Naive thymus-derived CD8-positive, alpha-beta T cell (primary cell): ENCODE measurements around the gene ASTN2. TPM values are rescaled to one million over a fixed set of nuclear protein-coding genes. Genes with fewer than 3 reads are reported as not detected.

Source experiments
- ATAC-seq, 2 donors: fragments of 150-1000 bp; cut with Tn5 transposase in 1 of 2; sonication (Bioruptor Pico), chemical (Tn5 transposase) in 1 of 2; 1 replicate in 1 of 2; 2 replicates in 1 of 2; pipeline ENCODE4 v1.10.0; 2021; ENCODE audit warnings: mild to moderate bottlenecking in 2 of 2, moderate library complexity in 2 of 2
- POLR2A ChIA-PET: fragments of 350-600 bp; sonication (Branson Sonifier 250); formaldehyde crosslinking; loops from one replicate; lab custom pipeline; 2021; ENCODE audit warnings: antibody characterized with exemption; lab: Charles Lee
- DNase-seq, 10 donors: peaks; one replicate each; pipeline versions ENCODE4 v3.0.0 to v3.0.0-alpha.2; 2020 to 2022
- H3K27ac Mint-ChIP-seq, 10 donors: one replicate each; pipeline ENCODE4 v1.8.0; 2020 to 2022; ENCODE audit warnings: mild to moderate bottlenecking in 10 of 10, mixed read lengths in 10 of 10, moderate library complexity in 4 of 10, inconsistent platforms in 1 of 10
- H3K27me3 Mint-ChIP-seq, 5 donors: one replicate each; pipeline ENCODE4 v1.8.0; 2021 to 2022; ENCODE audit warnings: mixed read lengths in 5 of 5
- H3K36me3 Mint-ChIP-seq, 3 donors: one replicate each; pipeline ENCODE4 v1.8.0; 2020 to 2022; ENCODE audit warnings: mixed read lengths in 3 of 3, mild to moderate bottlenecking in 2 of 3, inconsistent platforms in 1 of 3
- H3K4me1 Mint-ChIP-seq, 4 donors: one replicate each; pipeline ENCODE4 v1.8.0; 2021 to 2022; ENCODE audit warnings: mixed read lengths in 4 of 4
- H3K4me3 Mint-ChIP-seq, 10 donors: one replicate each; pipeline ENCODE4 v1.8.0; 2020 to 2022; ENCODE audit warnings: mild to moderate bottlenecking in 10 of 10, mixed read lengths in 10 of 10, moderate library complexity in 6 of 10, inconsistent platforms in 1 of 10
- H3K9me3 Mint-ChIP-seq, 9 donors: one replicate each; pipeline ENCODE4 v1.8.0; 2020 to 2022; ENCODE audit warnings: mixed read lengths in 9 of 9, mild to moderate bottlenecking in 3 of 9, inconsistent platforms in 1 of 9, moderate library complexity in 1 of 9
- polyA plus RNA-seq, 3 donors: library from polyadenylated mRNA; unstranded; fragments of 300-500 nt; fragmentation: Illumina TruSeq; gene quantifications; one replicate each; pipeline ENCODE4 v1.2.3, GENCODE V29; 2021
- total RNA-seq, 8 experiments: library from RNA in 2 of 8; stranded (reverse) in 2 of 8; gene quantifications; one replicate each; pipeline ENCODE4 v1.2.3 and lab custom pipeline; 2021 to 2026

Gene ASTN2
- total and polyA plus RNA-seq, 5 experiments from 2014 or later: 1.2 to 3.8 (median 3.2) TPM

DNA sequence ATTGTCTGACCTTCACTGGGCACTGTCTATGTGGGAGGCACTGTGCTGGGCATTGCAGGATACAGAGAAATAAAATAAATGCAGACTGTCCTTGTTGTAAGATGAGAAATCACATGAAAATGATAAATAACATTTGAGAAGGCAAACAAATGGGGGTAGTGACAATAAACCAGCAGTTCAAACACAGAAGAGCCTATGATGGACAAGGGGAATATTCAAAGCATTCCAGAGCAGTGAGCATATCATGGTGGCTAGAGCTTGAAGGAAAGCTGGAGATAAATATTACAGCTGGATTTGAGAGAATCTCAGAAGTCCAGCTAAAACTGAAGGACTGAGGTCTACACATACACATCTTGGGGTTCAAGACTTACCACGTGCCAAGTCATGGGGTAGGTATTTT, 209.9 kb downstream of the ASTN2 start:
- Mint-ChIP-seq H3K27ac (peak overlapping the region in 1 of 10 donors; percentile 7), H3K27me3 (peaks cover 0 to 6% (median 2%) of the 10 kb centered on the region in 5 donors), H3K9me3 (peaks cover 8 to 29% (median 12%) of the 10 kb centered on the region in 9 donors), H3K36me3 (no peaks in the 10 kb centered on the region), H3K4me3 (no peak overlapping the region), H3K4me1 (no peaks in the 10 kb centered on the region)
- ATAC-seq (no peak), DNase-seq (no peak)
- POLR2A ChIA-PET: no interaction called here

DNA sequence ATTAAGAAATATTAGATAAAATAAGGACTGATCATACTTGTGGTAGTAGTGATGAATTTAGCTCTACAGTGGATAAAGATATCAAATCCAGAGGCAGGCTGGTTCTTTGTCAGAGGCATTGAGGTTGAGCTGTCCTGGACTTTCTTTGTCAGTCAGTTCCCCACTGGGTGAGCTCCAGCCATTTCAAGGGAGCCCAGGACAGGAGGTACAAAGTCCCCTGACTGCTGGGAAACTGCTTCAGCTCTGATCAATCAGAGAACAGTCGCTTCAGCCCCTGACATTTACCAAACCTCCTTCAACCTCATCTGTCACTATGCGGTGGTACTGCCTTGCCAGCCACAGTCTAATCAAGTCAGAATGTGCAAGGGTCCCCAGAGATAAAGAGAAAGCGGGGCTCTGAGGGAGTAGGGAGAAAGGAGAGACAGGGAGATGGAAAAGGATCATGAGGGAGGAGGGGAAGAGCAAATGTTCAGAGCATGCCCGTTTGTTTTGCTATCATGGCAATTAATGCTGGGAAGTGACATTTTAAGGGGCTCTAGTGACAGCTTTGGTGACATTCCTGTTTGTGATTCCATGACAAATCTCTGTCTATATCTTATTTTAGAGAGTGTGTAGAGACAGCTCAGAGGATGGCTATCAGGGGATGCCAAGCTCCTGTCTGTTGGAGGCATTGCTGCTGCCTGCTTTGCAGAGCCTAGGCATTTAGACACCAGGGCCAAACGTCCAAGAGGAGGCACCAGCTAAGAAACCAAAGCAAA, 223.2 kb downstream of the ASTN2 start:
- Mint-ChIP-seq H3K9me3 (peaks cover 0 to 66% (median 9%) of the 10 kb centered on the region in 9 donors), H3K4me1 (no peaks in the 10 kb centered on the region), H3K4me3 (no peak overlapping the region), H3K27me3 (peaks cover 0 to 8% (median 0%) of the 10 kb centered on the region in 5 donors), H3K27ac (no peak overlapping the region), H3K36me3 (peaks cover 0 to 5% (median 0%) of the 10 kb centered on the region in 3 donors)
- POLR2A ChIA-PET: no interaction called here
- DNase-seq: no peak
- no peak for ATAC-seq

DNA sequence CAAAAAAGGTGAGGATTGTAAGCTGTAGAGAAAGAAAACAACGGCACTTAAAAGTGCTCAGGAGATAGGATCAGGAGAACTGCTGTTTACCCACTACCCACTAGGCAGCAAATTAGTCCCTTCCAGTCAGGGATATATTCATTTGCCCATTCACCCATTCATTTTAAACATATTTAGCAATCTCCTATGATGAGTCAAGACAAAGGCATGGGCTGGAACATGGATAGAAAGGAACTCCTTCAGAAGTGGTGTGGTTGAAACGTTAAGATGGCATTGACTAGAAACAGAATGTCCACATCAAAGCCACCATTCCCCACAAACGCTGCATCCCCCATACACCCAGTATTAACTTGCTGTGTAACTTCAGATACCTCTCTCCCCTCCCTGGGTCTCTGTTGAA, 225.7 kb downstream of the ASTN2 start:
- ATAC-seq (no peak), DNase-seq (no peak)
- H3K4me3 Mint-ChIP-seq: no peak overlapping the region
- peaks cover 0 to 5% (median 0%) of the 10 kb centered on the region in 3 donors for H3K36me3 Mint-ChIP-seq
- POLR2A ChIA-PET: no interaction called here
- peaks cover 1 to 8% (median 2%) of the 10 kb centered on the region in 5 donors for H3K27me3 Mint-ChIP-seq
- H3K4me1 Mint-ChIP-seq: no peaks in the 10 kb centered on the region
- H3K27ac Mint-ChIP-seq: no peak overlapping the region
- peaks cover 0 to 45% (median 4%) of the 10 kb centered on the region in 9 donors for H3K9me3 Mint-ChIP-seq

DNA sequence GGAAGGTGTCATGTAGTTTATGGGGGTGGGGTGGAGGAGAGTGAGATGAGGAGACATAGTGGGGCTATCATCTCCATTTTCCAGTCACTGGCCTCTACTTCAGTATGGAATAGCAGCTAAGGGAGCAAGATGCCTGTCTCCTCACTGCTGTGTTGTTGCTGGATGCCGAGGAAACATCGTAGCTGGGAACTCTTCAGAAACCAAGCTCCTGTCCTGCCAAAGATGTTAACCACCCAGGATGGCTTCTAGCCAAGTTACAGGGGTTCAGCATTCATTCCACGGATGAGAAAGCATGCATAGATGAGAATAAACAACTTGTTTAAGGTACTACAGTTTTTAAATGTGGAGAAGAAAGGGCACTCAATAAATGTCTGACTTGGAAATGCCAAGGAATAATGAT, 226.5 kb downstream of the ASTN2 start:
- peaks cover 0 to 5% (median 0%) of the 10 kb centered on the region in 3 donors for H3K36me3 Mint-ChIP-seq
- H3K27ac Mint-ChIP-seq: no peak overlapping the region
- H3K9me3 Mint-ChIP-seq: peaks cover 0 to 44% (median 4%) of the 10 kb centered on the region in 9 donors
- no peak overlapping the region for H3K4me3 Mint-ChIP-seq
- H3K27me3 Mint-ChIP-seq: peaks cover 3 to 8% (median 4%) of the 10 kb centered on the region in 5 donors
- POLR2A ChIA-PET: no interaction called here
- no peaks in the 10 kb centered on the region for H3K4me1 Mint-ChIP-seq
- no peak for DNase-seq
- no peak for ATAC-seq

DNA sequence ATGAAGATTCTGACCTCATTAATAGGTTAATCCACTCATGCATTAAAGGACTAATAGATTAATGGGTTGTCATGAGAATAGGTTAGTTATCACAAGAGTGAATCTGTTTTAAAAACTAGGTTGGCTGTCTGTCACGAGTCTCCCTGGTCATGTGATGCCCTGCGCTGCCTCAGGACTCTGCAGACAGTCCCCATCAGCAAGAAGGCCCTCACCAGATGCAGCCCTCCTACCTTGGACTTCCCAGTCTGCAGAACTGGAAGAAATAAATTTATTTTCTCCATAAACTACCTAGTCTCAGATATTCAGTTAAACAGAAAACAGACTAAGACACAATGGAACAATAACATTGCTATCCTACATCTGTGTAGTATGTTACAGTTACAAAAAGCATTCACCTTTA, 227.4 kb downstream of the ASTN2 start:
- Mint-ChIP-seq H3K27me3 (peaks cover 3 to 8% (median 4%) of the 10 kb centered on the region in 5 donors), H3K27ac (no peak overlapping the region), H3K4me3 (no peak overlapping the region), H3K9me3 (peaks cover 0 to 35% (median 1%) of the 10 kb centered on the region in 9 donors), H3K4me1 (no peaks in the 10 kb centered on the region), H3K36me3 (no peaks in the 10 kb centered on the region)
- POLR2A ChIA-PET: no interaction called here
- ATAC-seq (no peak), DNase-seq (no peak)

DNA sequence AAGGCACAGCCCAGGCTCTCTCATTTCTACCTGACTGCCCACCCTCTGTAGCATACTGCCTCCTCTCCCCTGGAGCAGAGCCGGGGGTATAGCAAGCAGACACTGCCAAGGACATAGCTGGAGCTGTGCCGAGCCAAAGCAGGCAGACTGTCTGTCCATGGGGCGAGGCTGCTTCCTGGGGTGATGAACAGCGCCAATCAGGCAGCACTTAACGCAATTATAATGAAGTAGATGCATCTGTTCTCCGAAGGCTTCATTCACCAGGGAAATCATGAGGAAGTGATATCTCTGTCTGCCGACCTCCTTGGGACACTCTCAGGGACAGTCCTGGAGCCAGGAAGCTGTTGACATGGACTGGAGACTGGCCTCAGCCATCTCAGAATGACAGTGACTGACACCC, 230.7 kb downstream of the ASTN2 start:
- H3K27me3 Mint-ChIP-seq: peaks cover 3 to 14% (median 4%) of the 10 kb centered on the region in 5 donors
- H3K36me3 Mint-ChIP-seq: peaks cover 0 to 2% (median 0%) of the 10 kb centered on the region in 3 donors
- no peak for ATAC-seq
- no peak for DNase-seq
- POLR2A ChIA-PET: no interaction called here
- no peak overlapping the region for H3K27ac Mint-ChIP-seq
- H3K4me3 Mint-ChIP-seq: no peak overlapping the region
- H3K9me3 Mint-ChIP-seq: peaks cover 0 to 25% (median 8%) of the 10 kb centered on the region in 9 donors
- H3K4me1 Mint-ChIP-seq: no peaks in the 10 kb centered on the region

DNA sequence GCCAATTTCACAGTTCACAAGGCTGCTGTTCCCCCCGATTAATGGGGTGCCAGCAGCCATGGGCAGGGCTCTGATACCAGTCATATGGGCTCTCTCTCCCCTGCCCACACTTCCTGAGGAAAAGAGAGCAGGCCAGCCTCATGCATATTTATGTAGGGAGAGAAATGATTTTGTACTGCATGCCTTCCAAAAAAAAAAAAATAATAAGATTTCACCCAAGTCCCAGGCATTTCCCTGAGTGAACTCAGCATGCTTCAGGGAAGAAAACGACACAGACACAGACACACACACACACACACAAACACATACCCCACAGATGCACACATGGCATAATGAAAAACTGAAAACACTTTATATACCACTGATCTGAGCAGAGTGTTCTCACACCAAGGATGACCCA, 232.8 kb downstream of the ASTN2 start:
- no peaks in the 10 kb centered on the region for H3K4me1 Mint-ChIP-seq
- peaks cover 0 to 14% (median 3%) of the 10 kb centered on the region in 5 donors for H3K27me3 Mint-ChIP-seq
- H3K36me3 Mint-ChIP-seq: peaks cover 0 to 2% (median 0%) of the 10 kb centered on the region in 3 donors
- H3K9me3 Mint-ChIP-seq: peaks cover 0 to 23% (median 7%) of the 10 kb centered on the region in 9 donors
- ATAC-seq (no peak), DNase-seq (no peak)
- no peak overlapping the region for H3K4me3 Mint-ChIP-seq
- POLR2A ChIA-PET: no interaction called here
- H3K27ac Mint-ChIP-seq: no peak overlapping the region

DNA sequence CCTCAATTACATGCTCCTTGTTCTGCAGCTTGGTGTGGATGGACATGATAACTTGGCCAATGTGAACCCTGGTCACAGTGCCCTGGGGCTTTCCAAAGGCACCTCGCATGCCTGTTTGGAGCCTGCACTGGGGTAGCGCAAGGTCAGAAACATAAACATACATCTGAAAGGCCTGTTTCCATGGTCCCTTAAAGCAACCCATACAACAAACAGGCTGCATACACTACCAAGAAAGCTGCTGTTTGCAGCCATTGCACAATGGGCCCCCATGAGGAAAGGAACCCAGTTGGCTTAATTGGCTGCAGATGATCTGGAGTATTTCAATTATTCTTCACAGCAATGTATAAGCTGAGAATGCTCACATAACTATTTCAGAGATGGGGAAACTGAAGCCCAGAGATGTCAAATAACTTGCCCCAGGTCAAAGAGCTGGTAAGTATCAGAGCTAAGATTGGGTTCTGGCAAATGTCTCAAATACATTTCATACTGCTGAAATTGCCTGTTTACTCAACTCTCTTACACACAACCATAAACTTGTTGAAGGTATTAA, 233.9 kb downstream of the ASTN2 start:
- DNase-seq (no peak), ATAC-seq (no peak)
- H3K9me3 Mint-ChIP-seq: peaks cover 0 to 21% (median 7%) of the 10 kb centered on the region in 9 donors
- POLR2A ChIA-PET: no interaction called here
- H3K27ac Mint-ChIP-seq: no peak overlapping the region
- H3K4me3 Mint-ChIP-seq: no peak overlapping the region
- peaks cover 0 to 14% (median 3%) of the 10 kb centered on the region in 5 donors for H3K27me3 Mint-ChIP-seq
- H3K36me3 Mint-ChIP-seq: peaks cover 0 to 2% (median 0%) of the 10 kb centered on the region in 3 donors
- no peaks in the 10 kb centered on the region for H3K4me1 Mint-ChIP-seq

DNA sequence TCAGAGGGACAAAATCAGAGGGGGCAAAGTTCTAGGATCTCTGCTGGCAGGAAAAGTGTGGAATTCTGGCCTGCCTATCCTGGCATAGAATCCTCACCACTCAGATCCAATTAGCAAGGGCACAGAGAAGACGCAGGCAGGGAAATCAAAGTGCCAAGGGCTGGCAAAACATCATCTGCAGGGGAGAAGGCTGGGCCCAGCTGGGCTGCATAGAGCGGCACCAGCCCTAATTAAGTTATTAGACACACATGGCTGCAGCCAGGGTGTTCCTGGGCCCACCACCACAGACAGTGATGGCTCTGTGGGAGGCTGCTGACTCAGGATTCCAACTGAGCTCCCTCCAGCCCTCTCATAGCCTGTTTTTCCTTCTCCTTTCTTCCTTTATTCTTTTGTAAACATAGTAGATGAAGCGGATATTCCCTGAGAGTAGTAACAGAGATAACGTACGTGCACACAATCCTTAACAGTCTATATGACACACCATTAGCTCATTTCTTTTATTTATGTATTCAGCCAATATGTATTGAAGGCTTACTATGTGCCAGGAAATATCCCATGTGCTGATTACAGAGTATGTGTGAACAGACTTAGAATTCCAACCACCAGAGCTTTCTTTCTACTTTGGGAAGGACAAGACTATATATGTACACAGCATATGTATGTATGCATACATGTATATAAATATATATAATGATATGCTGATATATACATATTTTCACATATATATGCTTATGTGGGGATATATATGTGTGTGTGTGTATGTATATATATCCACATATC, 236.1 kb downstream of the ASTN2 start:
- H3K36me3 Mint-ChIP-seq: peaks cover 0 to 2% (median 0%) of the 10 kb centered on the region in 3 donors
- POLR2A ChIA-PET: no interaction called here
- no peak for ATAC-seq

DNA sequence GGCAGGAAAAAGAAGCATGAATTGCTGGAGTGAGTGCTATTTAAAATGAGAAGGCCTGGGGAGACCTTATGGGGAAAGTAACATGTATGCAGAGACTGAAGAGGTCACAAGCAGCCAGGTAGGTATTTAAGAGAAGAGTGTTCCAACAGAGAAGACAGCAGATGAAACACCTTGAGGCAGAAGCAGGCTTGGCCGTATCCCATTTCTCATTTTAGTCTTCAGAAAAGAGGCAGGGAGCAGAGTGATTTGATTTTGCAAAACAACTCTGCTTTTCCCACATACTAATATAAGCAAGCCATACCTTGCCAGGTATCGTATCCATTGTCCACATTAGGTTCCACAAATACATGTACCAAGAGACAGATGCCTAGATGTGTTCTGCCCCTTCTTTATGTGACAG, 244.3 kb downstream of the ASTN2 start:
- H3K4me3 Mint-ChIP-seq: no peak overlapping the region
- POLR2A ChIA-PET: no interaction called here
- H3K27me3 Mint-ChIP-seq: peaks cover 0 to 12% (median 0%) of the 10 kb centered on the region in 5 donors
- DNase-seq: no peak
- no peak for ATAC-seq
- H3K9me3 Mint-ChIP-seq: peaks cover 0 to 34% (median 4%) of the 10 kb centered on the region in 9 donors
- no peaks in the 10 kb centered on the region for H3K4me1 Mint-ChIP-seq
- no peak overlapping the region for H3K27ac Mint-ChIP-seq
- H3K36me3 Mint-ChIP-seq: no peaks in the 10 kb centered on the region

More for the DNA sequence above, 236.1 kb downstream of the ASTN2 start:
- H3K4me3 Mint-ChIP-seq: no peak overlapping the region
- no peak overlapping the region for H3K27ac Mint-ChIP-seq
- no peaks in the 10 kb centered on the region for H3K4me1 Mint-ChIP-seq
- peaks cover 0 to 12% (median 0%) of the 10 kb centered on the region in 5 donors for H3K27me3 Mint-ChIP-seq
- DNase-seq: no peak
- peaks cover 3 to 21% (median 13%) of the 10 kb centered on the region in 9 donors for H3K9me3 Mint-ChIP-seq

DNA sequence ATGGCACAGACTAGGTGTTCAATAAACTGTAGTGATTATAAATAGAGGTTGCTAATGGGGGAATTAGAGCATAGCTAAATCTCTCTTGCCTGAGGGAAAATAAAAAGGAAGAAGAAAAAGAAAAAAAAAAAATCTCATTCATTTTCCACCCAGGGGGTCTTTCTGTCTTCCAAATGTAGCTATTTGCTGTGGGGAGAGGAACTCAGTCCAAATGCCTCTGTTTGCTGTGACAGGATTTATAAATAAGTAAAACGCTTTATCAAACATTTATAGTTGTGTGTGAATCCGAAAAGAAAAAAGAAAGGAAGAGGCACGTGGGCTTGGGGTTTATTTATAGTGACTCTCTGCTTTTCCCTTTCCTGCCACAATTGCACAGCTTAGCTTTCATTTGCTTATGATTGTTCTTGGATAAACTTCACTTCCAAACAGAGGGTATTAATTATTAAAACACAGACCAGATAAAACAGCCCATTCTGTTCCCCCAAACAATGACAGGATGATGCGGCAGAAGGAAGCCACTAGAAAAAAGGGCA, 245.7 kb downstream of the ASTN2 start:
- Mint-ChIP-seq H3K9me3 (peaks cover 0 to 21% (median 4%) of the 10 kb centered on the region in 9 donors), H3K4me3 (no peak overlapping the region), H3K27ac (no peak overlapping the region), H3K27me3 (peaks cover 0 to 12% (median 1%) of the 10 kb centered on the region in 5 donors), H3K36me3 (no peaks in the 10 kb centered on the region), H3K4me1 (no peaks in the 10 kb centered on the region)
- POLR2A ChIA-PET: no interaction called here
- DNase-seq (no peak), ATAC-seq (no peak)

DNA sequence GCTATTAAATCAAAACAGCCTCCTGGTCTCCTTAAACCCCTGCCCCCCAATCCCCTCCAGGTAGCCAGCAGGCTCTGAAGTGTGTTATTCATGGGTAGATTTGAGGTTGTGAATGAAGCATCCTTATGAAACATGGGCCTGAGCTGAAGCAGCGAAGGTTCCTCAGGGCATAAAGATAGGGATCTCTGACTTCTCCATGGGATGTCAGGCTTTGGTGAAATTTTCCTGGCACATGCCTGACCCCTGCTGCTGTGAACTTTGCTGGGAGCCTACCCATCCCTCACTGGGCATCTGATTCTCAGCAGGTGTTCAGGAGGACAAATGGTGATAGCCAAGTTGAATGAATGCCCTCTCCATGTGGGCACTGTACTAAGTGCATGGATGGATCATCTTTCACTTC, 250.3 kb downstream of the ASTN2 start:
- DNase-seq: no peak
- ATAC-seq: no peak

More for the DNA sequence above, 250.3 kb downstream of the ASTN2 start:
- Mint-ChIP-seq H3K36me3 (no peaks in the 10 kb centered on the region), H3K4me1 (no peaks in the 10 kb centered on the region), H3K9me3 (peaks cover 0 to 14% (median 5%) of the 10 kb centered on the region in 9 donors), H3K27ac (no peak overlapping the region), H3K27me3 (peaks cover 0 to 12% (median 1%) of the 10 kb centered on the region in 5 donors), H3K4me3 (no peak overlapping the region)
- POLR2A ChIA-PET: no interaction called here
